Activated T-helper 2 cell treated with anti-CD3 and anti-CD28 coated beads, Interferon-gamma antibody, Interleukin-2, Interleukin-4, amounts not matched to agents 10 μg/mL and 5 μg/mL and 100 μg/mL, durations not matched to agents 14 hours and 24 hours and 36 hours (primary cell): ENCODE measurements around the gene CD86. TPM values are rescaled to one million over a fixed set of nuclear protein-coding genes. Genes with fewer than 3 reads are reported as not detected.
A peak's percentile ranks its signal among the peaks of the same experiment; 100 is the strongest.

ENCODE experiments used
- DNase-seq: peaks from one replicate; pipeline ENCODE4 v3.0.0; 2021; ENCODE audit warnings: low spot score
- H3K27ac Mint-ChIP-seq: one replicate; pipeline ENCODE4 v1.8.0; 2021; ENCODE audit warnings: mixed read lengths
- H3K27me3 Mint-ChIP-seq: one replicate; pipeline ENCODE4 v1.8.0; 2021; ENCODE audit warnings: low read depth, mixed read lengths
- H3K36me3 Mint-ChIP-seq: one replicate; pipeline ENCODE4 v1.8.0; 2021; ENCODE audit warnings: low read depth, mixed read lengths
- H3K4me1 Mint-ChIP-seq: one replicate; pipeline ENCODE4 v1.8.0; 2021; ENCODE audit warnings: low read depth, mixed read lengths
- H3K4me3 Mint-ChIP-seq: one replicate; pipeline ENCODE4 v1.8.0; 2021; ENCODE audit warnings: low read depth, mild to moderate bottlenecking, moderate library complexity, mixed read lengths
- H3K9me3 Mint-ChIP-seq: one replicate; pipeline ENCODE4 v1.8.0; 2021; ENCODE audit warnings: mixed read lengths
- intact Hi-C: fragments of 100-400 bp; cut with micrococcal nuclease; formaldehyde crosslinking; loops from one replicate; pipeline ENCODE4 v1.15.1; 2023
- total RNA-seq: library from RNA; stranded (reverse); gene quantifications from 2 replicates; pipeline ENCODE4 v1.2.3, GENCODE V29; 2022

The CD86 gene
- total RNA-seq, 1 donor from 2014 or later = 6.8 TPM

- Mint-ChIP-seq H3K27ac (no peak overlapping the region), H3K27me3 (no peaks in the 10 kb centered on the region), H3K4me3 (no peak overlapping the region), H3K4me1 (peaks cover 43% of the 10 kb centered on the region), H3K36me3 (peaks cover 4% of the 10 kb centered on the region), H3K9me3 (no peaks in the 10 kb centered on the region)
- no peak for DNase-seq
- intact Hi-C loops = loop anchor here (2.0 to 5.0 kb wide), 4 partner anchors 33 to 283 kb away; partner anchors contain the start of genes EAF2, IQCB1 and MIX23
Measured at GRCh38 chr3:122100083-122100482, 44.9 kb downstream of the CD86 start.

GRCh38 chr3:122100591-122101463, 45.7 kb downstream of the CD86 start:
- no peaks in the 10 kb centered on the region for H3K9me3 Mint-ChIP-seq
- H3K27ac Mint-ChIP-seq = peak overlapping the region; percentile 88
- H3K4me1 Mint-ChIP-seq = peaks cover 39% of the 10 kb centered on the region
- H3K4me3 Mint-ChIP-seq = peak overlapping the region; percentile 65
- intact Hi-C loops = loop anchor here (1.0 to 5.0 kb wide), 9 partner anchors 34 to 579 kb away; partner anchors contain the start of genes EAF2, IQCB1, MIX23 and PARP14
- peak; percentile 58 for DNase-seq
- peaks cover 4% of the 10 kb centered on the region for H3K36me3 Mint-ChIP-seq
- no peaks in the 10 kb centered on the region for H3K27me3 Mint-ChIP-seq

GRCh38 chr3:122101646-122102045, 46.5 kb downstream of the CD86 start:
- Mint-ChIP-seq H3K4me1 (peaks cover 38% of the 10 kb centered on the region), H3K27me3 (no peaks in the 10 kb centered on the region), H3K4me3 (no peak overlapping the region), H3K36me3 (peaks cover 6% of the 10 kb centered on the region), H3K27ac (peak overlapping the region; percentile 62), H3K9me3 (no peaks in the 10 kb centered on the region)
- intact Hi-C loops = loop anchor here (1.0 to 5.0 kb wide), 9 partner anchors 34 to 579 kb away; partner anchors contain the start of genes EAF2, IQCB1, MIX23 and PARP14
- no peak for DNase-seq

GRCh38 chr3:122102191-122102935, 47.2 kb downstream of the CD86 start:
- Mint-ChIP-seq H3K9me3 (no peaks in the 10 kb centered on the region), H3K4me1 (peaks cover 38% of the 10 kb centered on the region), H3K27ac (peak overlapping the region; percentile 62), H3K27me3 (no peaks in the 10 kb centered on the region), H3K36me3 (peaks cover 6% of the 10 kb centered on the region), H3K4me3 (no peak overlapping the region)
- intact Hi-C loops = loop anchor here (5.0 kb wide), 1 partner anchor 35 kb away; no protein-coding TSS in a partner anchor
- no peak for DNase-seq

- intact Hi-C loops = loop anchor here (5.0 kb wide), 1 partner anchor 37 kb away; no protein-coding TSS in a partner anchor
- peaks cover 12% of the 10 kb centered on the region for H3K36me3 Mint-ChIP-seq
- DNase-seq = no peak
- H3K27me3 Mint-ChIP-seq = no peaks in the 10 kb centered on the region
- no peaks in the 10 kb centered on the region for H3K9me3 Mint-ChIP-seq
- peaks cover 38% of the 10 kb centered on the region for H3K4me1 Mint-ChIP-seq
- peak overlapping the region; percentile 10 for H3K27ac Mint-ChIP-seq
- no peak overlapping the region for H3K4me3 Mint-ChIP-seq
Measured at GRCh38 chr3:122103821-122104514, 48.8 kb downstream of the CD86 start.

GRCh38 chr3:122104515-122105194, 49.5 kb downstream of the CD86 start:
- H3K4me3 Mint-ChIP-seq = no peak overlapping the region
- H3K27me3 Mint-ChIP-seq = no peaks in the 10 kb centered on the region
- intact Hi-C loops = loop anchor here (5.0 kb wide), 1 partner anchor 37 kb away; no protein-coding TSS in a partner anchor
- peaks cover 12% of the 10 kb centered on the region for H3K36me3 Mint-ChIP-seq
- DNase-seq = no peak
- H3K9me3 Mint-ChIP-seq = no peaks in the 10 kb centered on the region
- peaks cover 38% of the 10 kb centered on the region for H3K4me1 Mint-ChIP-seq
- no peak overlapping the region for H3K27ac Mint-ChIP-seq

- H3K27me3 Mint-ChIP-seq = peaks cover under 1% of the 10 kb centered on the region
- no peak overlapping the region for H3K27ac Mint-ChIP-seq
- peaks cover 13% of the 10 kb centered on the region for H3K36me3 Mint-ChIP-seq
- no peak overlapping the region for H3K4me3 Mint-ChIP-seq
- H3K9me3 Mint-ChIP-seq = no peaks in the 10 kb centered on the region
- H3K4me1 Mint-ChIP-seq = peaks cover 38% of the 10 kb centered on the region
- no peak for DNase-seq
- intact Hi-C loops = no loop called here
Measured at GRCh38 chr3:122105626-122106025, 50.5 kb downstream of the CD86 start.

GRCh38 chr3:122107171-122107570, 52.0 kb downstream of the CD86 start:
- H3K4me1 Mint-ChIP-seq = peaks cover 23% of the 10 kb centered on the region
- peaks cover 17% of the 10 kb centered on the region for H3K36me3 Mint-ChIP-seq
- no peak overlapping the region for H3K27ac Mint-ChIP-seq
- no peak overlapping the region for H3K4me3 Mint-ChIP-seq
- peaks cover 2% of the 10 kb centered on the region for H3K27me3 Mint-ChIP-seq
- DNase-seq = no peak
- intact Hi-C loops = no loop called here
- H3K9me3 Mint-ChIP-seq = no peaks in the 10 kb centered on the region

- Mint-ChIP-seq H3K9me3 (peaks cover 6% of the 10 kb centered on the region), H3K27ac (no peak overlapping the region), H3K4me1 (no peaks in the 10 kb centered on the region), H3K36me3 (peaks cover 14% of the 10 kb centered on the region), H3K4me3 (no peak overlapping the region), H3K27me3 (peaks cover 2% of the 10 kb centered on the region)
- no peak for DNase-seq
- intact Hi-C loops = no loop called here
Measured at GRCh38 chr3:122111974-122112373, 56.8 kb downstream of the CD86 start.

- H3K27me3 Mint-ChIP-seq = peaks cover 2% of the 10 kb centered on the region
- H3K36me3 Mint-ChIP-seq = peaks cover 11% of the 10 kb centered on the region
- no peak overlapping the region for H3K27ac Mint-ChIP-seq
- no peak overlapping the region for H3K4me3 Mint-ChIP-seq
- peaks cover 6% of the 10 kb centered on the region for H3K9me3 Mint-ChIP-seq
- no peak for DNase-seq
- no peaks in the 10 kb centered on the region for H3K4me1 Mint-ChIP-seq
- intact Hi-C loops = no loop called here
Measured at GRCh38 chr3:122112754-122113153, 57.6 kb downstream of the CD86 start.

- peaks cover 9% of the 10 kb centered on the region for H3K4me1 Mint-ChIP-seq
- peaks cover 30% of the 10 kb centered on the region for H3K36me3 Mint-ChIP-seq
- intact Hi-C loops = no loop called here
- DNase-seq = no peak
- H3K4me3 Mint-ChIP-seq = no peak overlapping the region
- peaks cover 2% of the 10 kb centered on the region for H3K27me3 Mint-ChIP-seq
- H3K27ac Mint-ChIP-seq = peak overlapping the region; percentile 45
- peaks cover 39% of the 10 kb centered on the region for H3K9me3 Mint-ChIP-seq
Measured at GRCh38 chr3:122123850-122124249, 68.7 kb downstream of the CD86 start.
